Measurements from ENCODE around the gene NUP205. TPM values are rescaled to one million over a fixed set of nuclear protein-coding genes. Genes with fewer than 3 reads are reported as not detected.

The NUP205 gene
- total and polyA plus RNA-seq, 2 of the 13 experiments (the other 11 are each of a cell fraction or from before 2014, with no cell fraction given) = 46.2 to 87.2 TPM

DNA sequence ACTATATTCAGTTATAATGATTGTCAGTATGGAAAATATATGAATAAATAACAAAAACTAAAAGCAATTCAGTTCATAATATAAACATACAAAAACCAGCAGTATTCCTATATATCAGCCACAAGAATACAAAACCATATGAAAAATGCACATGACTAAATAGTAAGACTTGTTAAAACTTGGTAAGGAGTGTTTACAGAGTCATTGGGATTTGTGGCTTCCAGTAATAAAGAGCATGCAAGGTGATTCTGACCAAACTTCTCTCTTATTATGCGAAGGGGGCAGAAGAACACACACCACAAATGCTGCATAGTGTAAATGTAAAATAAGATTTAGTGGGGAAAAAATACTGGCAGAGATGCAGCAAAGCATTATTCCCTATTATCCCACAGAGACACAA is 39.0 kb upstream of the NUP205 start (continued):
- TF ChIP-seq, protein P1, sequence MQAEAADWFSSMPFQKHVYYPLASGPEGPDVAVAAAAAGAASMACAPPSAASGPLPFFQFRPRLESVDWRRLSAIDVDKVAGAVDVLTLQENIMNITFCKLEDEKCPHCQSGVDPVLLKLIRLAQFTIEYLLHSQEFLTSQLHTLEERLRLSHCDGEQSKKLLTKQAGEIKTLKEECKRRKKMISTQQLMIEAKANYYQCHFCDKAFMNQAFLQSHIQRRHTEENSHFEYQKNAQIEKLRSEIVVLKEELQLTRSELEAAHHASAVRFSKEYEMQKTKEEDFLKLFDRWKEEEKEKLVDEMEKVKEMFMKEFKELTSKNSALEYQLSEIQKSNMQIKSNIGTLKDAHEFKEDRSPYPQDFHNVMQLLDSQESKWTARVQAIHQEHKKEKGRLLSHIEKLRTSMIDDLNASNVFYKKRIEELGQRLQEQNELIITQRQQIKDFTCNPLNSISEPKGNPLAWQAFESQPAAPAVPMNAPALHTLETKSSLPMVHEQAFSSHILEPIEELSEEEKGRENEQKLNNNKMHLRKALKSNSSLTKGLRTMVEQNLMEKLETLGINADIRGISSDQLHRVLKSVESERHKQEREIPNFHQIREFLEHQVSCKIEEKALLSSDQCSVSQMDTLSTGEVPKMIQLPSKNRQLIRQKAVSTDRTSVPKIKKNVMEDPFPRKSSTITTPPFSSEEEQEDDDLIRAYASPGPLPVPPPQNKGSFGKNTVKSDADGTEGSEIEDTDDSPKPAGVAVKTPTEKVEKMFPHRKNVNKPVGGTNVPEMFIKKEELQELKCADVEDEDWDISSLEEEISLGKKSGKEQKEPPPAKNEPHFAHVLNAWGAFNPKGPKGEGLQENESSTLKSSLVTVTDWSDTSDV (CRISPR knock-in tag; IDR thresholded peaks at IDR 0.05) = no peak

DNA sequence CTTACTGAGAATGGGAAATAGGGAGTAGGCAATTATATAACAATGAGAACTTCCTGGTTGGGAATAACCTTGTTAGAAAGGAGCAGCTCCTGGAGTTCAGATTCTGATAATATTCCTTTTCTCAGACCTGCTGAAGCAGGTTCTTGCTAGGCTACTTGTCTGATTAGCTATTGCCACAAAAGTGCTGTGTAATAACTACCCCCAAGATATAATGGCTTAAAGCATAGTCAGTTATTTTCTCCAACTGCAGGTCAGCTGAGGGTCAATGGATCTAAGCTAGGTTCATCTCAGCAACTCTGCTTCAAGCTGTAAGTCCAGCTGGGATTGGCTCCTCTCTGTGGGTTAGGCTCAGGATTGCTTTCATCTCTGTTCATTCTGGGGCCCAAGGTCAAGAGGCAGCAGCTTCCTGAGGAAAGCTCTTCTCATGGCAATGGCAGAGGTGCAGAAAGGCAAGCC is 38.5 kb upstream of the NUP205 start:
- Histone ChIP-seq H3K4me2 (ENCODE audit: low read depth, low read length) (peak overlapping the region; percentile 46), H3K27ac (ENCODE audit: extremely low read length, insufficient read depth, low read length) (no peak overlapping the region), H4K20me1 (ENCODE audit: insufficient read depth, low read length) (no peaks in the 10 kb centered on the region), H3K27me3 (ENCODE audit: control insufficient read depth in 1 of 2, insufficient read depth in 2 of 2, low read length in 2 of 2) (no peaks in the 10 kb centered on the region), H3K79me2 (ENCODE audit: insufficient read depth, low read length) (no peaks in the 10 kb centered on the region), H3K9me3 (ENCODE audit: low read length) (no peaks in the 10 kb centered on the region), H3K4me1 (ENCODE audit: insufficient read depth, low read length) (peaks cover 23% of the 10 kb centered on the region), H3K9ac (ENCODE audit: insufficient read depth, low read depth, low read length) (no peak overlapping the region), H2AFZ (ENCODE audit: low read length) (no peak overlapping the region), H3K4me3 (replicated peaks in 1 of 3; ENCODE audit: insufficient read depth in 1 of 3, low read depth in 2 of 3, low read length in 3 of 3) (no peak overlapping the region; a peak in 1 of 6 replicates), H3K36me3 (replicated peaks in 1 of 2; ENCODE audit: control insufficient read depth in 1 of 2, insufficient read depth in 2 of 2, low read length in 2 of 2) (no peaks in the 10 kb centered on the region)
- in situ Hi-C loops (cut with HindIII; ENCODE audit: extremely low pct_ligation_motif_present, low pct_unique_long_range_greater_than_20kb) (no loop called here), intact Hi-C loops (cut with micrococcal nuclease; ENCODE audit: unreplicated experiment) (no loop called here)
- ATAC-seq (peak; percentile 62), DNase-seq (ENCODE audit: low spot score) (no peak), FAIRE-seq (no peak)
- BruUV-seq (replicated peaks) = no TSS peak
- peak; percentile 44; the same call in 1 of the 2 replicates for TF ChIP-seq RARA (CRISPR knock-in tag; IDR thresholded peaks at IDR 0.05)
- TF ChIP-seq ZBTB8A (CRISPR knock-in tag; IDR thresholded peaks at IDR 0.05; ENCODE audit: borderline replicate concordance, low read depth) = no peak
- TF ChIP-seq ZMYM2 (CRISPR knock-in tag; IDR thresholded peaks at IDR 0.05) = no peak
- no peak for TF ChIP-seq SALL2 (CRISPR knock-in tag; IDR thresholded peaks at IDR 0.05)
- no peak for TF ChIP-seq DR1 (CRISPR knock-in tag; IDR thresholded peaks at IDR 0.05)
- TF ChIP-seq ZNF788 (CRISPR knock-in tag; IDR thresholded peaks at IDR 0.05; ENCODE audit: borderline replicate concordance) = no peak
- ChIA-PET CTCF (ENCODE audit: low intra/inter-chr PET ratio, low total read pairs) (no interaction called here), POLR2A (no interaction called here)

Measured in HepG2 (cell line).